ENCODE measurements around the gene MMS22L. TPM values are rescaled to one million over a fixed set of nuclear protein-coding genes. Genes with fewer than 3 reads are reported as not detected.
A peak's percentile ranks its signal among the peaks of the same experiment; 100 is the strongest.

MMS22L gene
- total RNA-seq, 1 donor from 2014 or later = 19.6 TPM

- no peaks in the 10 kb centered on the region for H3K36me3 ChIP-seq
- no peak for DNase-seq (ENCODE audit: extremely low spot score in 2 of 2)
- H3K9me3 ChIP-seq = no peaks in the 10 kb centered on the region
- no peak for TF ChIP-seq POLR2A (IDR thresholded peaks at IDR 0.05)
- TF ChIP-seq POLR2AphosphoS5 (IDR thresholded peaks at IDR 0.05; ENCODE audit: insufficient read depth in 1 of 2, low read depth in 1 of 2) = no peak
- TF ChIP-seq, protein P1, sequence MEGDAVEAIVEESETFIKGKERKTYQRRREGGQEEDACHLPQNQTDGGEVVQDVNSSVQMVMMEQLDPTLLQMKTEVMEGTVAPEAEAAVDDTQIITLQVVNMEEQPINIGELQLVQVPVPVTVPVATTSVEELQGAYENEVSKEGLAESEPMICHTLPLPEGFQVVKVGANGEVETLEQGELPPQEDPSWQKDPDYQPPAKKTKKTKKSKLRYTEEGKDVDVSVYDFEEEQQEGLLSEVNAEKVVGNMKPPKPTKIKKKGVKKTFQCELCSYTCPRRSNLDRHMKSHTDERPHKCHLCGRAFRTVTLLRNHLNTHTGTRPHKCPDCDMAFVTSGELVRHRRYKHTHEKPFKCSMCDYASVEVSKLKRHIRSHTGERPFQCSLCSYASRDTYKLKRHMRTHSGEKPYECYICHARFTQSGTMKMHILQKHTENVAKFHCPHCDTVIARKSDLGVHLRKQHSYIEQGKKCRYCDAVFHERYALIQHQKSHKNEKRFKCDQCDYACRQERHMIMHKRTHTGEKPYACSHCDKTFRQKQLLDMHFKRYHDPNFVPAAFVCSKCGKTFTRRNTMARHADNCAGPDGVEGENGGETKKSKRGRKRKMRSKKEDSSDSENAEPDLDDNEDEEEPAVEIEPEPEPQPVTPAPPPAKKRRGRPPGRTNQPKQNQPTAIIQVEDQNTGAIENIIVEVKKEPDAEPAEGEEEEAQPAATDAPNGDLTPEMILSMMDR (IDR thresholded peaks at IDR 0.05) = no peak
- intact Hi-C loops (cut with DNase I) = no loop called here
- H3K27me3 ChIP-seq = no peaks in the 10 kb centered on the region
- H3K4me3 ChIP-seq = peak overlapping the region in 1 of 2 donors; percentile 1
- no peak overlapping the region for H3K27ac ChIP-seq
- H3K4me1 ChIP-seq = no peaks in the 10 kb centered on the region
Observed at GRCh38 chr6:97097068-97098047, 185.7 kb downstream of the MMS22L start.

- H3K27me3 ChIP-seq = no peaks in the 10 kb centered on the region
- no peaks in the 10 kb centered on the region for H3K9me3 ChIP-seq
- no peak overlapping the region for H3K4me3 ChIP-seq
- no peak overlapping the region for H3K27ac ChIP-seq
- H3K36me3 ChIP-seq = no peaks in the 10 kb centered on the region
- TF ChIP-seq, protein P1 (IDR thresholded peaks at IDR 0.05) = no peak
- TF ChIP-seq POLR2A (IDR thresholded peaks at IDR 0.05) (no peak), POLR2AphosphoS5 (IDR thresholded peaks at IDR 0.05; ENCODE audit: insufficient read depth in 1 of 2, low read depth in 1 of 2) (no peak)
- no peak for DNase-seq (ENCODE audit: extremely low spot score in 2 of 2)
- H3K4me1 ChIP-seq = no peaks in the 10 kb centered on the region
- intact Hi-C loops (cut with DNase I) = no loop called here
Observed at GRCh38 chr6:97095311-97095850, 187.6 kb downstream of the MMS22L start.

GRCh38 chr6:97094376-97094775, 188.6 kb downstream of the MMS22L start:
- DNase-seq (ENCODE audit: extremely low spot score in 2 of 2) = no peak
- H3K4me1 ChIP-seq = no peaks in the 10 kb centered on the region
- H3K27me3 ChIP-seq = no peaks in the 10 kb centered on the region
- no peaks in the 10 kb centered on the region for H3K9me3 ChIP-seq
- H3K27ac ChIP-seq = no peak overlapping the region
- no peak overlapping the region for H3K4me3 ChIP-seq
- intact Hi-C loops (cut with DNase I) = no loop called here
- H3K36me3 ChIP-seq = no peaks in the 10 kb centered on the region
- TF ChIP-seq POLR2AphosphoS5 (IDR thresholded peaks at IDR 0.05; ENCODE audit: insufficient read depth in 1 of 2, low read depth in 1 of 2) (no peak), POLR2A (IDR thresholded peaks at IDR 0.05) (no peak)
- TF ChIP-seq, protein P1 (IDR thresholded peaks at IDR 0.05) = no peak

DNA sequence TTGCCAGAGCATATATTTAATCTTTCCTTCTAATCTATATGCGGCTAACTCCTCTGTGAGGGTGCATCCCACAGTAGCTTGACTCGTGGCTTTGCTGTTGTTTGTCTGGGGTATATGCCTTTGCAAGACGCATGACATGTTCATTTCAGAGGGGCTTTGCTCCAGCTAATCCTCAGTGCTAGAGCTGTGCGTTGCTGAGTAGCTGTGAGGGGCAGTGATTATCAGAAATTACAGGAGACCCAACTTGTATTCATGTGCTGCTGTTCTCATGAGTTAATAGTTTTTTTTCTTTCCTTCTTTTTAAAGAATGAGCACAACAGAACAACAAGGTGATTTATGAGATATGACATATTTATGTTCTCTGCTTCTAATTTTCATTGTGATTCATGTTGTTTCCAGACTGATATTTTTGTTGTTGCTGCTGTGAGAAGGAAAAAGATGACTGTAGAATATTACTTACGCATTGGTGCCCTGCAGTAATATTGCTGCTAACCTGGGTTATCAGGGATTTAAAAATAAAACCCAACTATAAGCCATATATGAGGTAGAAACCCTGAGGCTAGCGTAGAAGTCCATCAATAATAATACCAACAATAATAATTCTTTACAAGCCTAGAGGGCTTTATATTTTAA, 190.2 kb downstream of the MMS22L start:
- H3K4me1 ChIP-seq = no peaks in the 10 kb centered on the region
- TF ChIP-seq POLR2A (IDR thresholded peaks at IDR 0.05) (no peak), POLR2AphosphoS5 (IDR thresholded peaks at IDR 0.05; ENCODE audit: insufficient read depth in 1 of 2, low read depth in 1 of 2) (no peak)
- TF ChIP-seq, protein P1 (IDR thresholded peaks at IDR 0.05) = no peak
- no peak overlapping the region for H3K4me3 ChIP-seq
- DNase-seq (ENCODE audit: extremely low spot score in 2 of 2) = no peak
- intact Hi-C loops (cut with DNase I) = no loop called here
- no peaks in the 10 kb centered on the region for H3K9me3 ChIP-seq
- H3K36me3 ChIP-seq = no peaks in the 10 kb centered on the region
- H3K27ac ChIP-seq = no peak overlapping the region
- H3K27me3 ChIP-seq = no peaks in the 10 kb centered on the region

All from vagina (tissue), 2 donors.